AG08396 (cell line): ENCODE data around the gene NRG3.

Experiments
- DNase-seq: peaks from one replicate; pipeline ENCODE4 v3.0.0; 2012; ENCODE audit warnings: low spot score, mixed read lengths

NRG3 gene

DNA sequence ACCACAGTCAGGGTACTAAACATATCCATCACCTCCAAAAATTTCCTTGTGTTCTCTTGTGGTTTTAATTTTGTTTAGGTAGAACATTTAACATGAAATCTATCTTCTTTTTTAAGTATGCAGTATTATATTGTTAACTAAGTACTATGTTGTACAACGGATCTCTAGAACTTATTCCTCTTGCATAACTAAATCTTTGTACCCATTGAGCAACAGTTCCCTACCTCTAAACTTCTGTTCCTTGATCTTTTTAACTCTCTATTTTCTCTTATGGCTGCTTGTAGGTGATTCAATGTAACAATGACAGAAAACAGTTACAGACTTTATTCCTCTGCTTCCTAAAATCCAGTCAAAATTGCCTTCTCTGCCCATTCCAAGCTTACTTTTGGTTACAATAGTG, 9.9 kb downstream of the NRG3 start:
- no peak for DNase-seq

DNA sequence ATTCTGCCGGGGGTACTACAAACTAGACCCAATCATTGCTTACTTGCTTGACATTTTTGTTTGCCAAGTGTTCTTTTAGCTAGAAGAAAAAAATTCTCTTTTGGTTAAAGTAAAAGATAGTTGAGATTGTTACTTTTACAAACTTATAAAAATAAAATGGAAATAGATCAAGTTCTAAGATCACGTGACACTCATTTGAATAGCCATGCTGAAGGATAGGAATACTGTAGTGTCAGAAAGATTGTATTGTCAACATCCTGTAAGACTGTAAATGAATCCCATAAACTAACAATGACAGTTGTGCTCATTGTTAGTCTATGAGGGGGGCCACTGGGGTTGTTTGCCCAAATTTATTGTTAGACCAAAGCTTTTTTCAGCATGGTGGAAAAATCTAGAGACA, 10.5 kb downstream of the NRG3 start:
- DNase-seq = no peak

DNA sequence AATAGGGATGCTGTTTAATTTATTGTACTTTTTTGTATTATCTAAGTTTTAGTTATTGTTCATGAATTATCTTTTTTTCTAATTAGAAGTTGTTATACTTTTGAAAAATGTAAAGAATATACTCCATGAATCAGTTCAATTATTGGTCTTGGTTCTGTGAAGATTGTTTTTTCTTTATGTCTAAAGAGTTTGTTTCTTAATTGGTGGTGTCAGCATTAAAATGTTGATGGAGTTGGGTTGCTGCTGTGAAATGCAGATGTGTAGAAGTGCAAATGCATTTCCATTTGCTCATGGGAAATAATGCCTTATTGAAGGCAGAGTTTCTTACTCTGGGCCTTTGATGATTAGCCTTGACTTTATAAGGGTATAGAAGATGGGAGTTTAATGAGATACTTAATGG, 11.9 kb downstream of the NRG3 start:
- DNase-seq = no peak

DNA sequence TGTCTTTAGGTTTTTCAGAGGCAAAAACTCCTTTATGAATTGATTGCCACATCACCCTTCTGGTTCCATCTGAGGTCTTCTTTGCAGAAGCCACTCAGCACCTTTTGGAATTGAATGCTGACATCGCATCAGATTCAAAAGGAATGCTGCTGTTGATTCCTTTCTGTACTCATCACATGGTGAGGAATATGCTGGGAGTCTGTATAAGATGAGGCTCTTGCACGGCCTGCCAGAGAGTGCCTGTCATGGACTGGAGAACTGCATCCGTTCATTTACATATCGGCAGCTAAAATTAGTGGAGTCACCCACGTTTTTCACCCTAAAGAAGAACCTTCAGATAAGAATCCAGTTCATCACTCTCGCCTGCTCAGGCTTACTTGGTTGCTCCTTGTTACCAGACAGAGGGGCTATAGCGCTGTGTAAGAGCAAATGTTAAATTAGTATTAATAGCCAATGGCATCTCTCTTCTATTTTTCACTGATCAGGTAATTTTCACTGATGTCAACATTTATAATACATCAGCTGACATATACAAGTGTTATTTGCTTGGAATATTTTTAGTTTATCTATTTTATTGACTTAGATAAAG, 14.3 kb downstream of the NRG3 start:
- DNase-seq = no peak

DNA sequence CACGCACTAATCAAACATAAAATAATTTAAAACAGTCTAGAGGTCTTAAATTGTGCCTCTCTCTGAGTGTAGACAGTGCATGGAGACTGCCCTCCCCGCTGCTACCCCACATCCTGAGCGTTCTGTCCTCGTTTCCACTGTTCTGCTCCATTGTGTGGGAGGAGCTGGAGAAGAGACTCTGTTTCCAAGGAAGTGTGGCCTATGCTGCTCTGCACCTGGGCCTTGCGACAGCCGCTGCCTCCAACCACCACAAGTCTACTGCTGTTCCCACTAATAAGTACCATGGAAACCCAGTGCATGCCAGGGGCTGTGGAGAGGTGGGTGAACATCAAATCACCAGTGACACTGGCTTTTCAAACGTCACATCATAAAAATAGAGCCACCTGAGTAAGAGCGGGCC, 19.6 kb downstream of the NRG3 start:
- DNase-seq = no peak

DNA sequence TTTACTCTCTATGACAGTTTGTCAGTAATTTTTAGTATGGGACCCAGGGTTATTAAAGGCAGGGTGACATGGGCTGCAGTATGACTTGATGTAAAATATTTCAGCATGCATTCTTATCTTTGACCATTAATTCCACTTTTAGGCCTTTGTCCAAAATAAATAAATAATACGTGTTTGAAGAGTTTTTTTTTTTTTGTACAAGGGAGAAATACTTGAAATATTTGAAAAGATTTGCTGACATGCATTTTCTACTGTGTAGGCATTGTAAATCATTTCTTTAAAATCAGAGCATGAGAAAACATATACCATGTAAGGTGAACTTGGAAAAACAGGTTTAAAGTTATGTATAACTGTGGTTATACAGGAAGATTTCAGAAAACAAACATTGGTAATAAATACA, 23.5 kb downstream of the NRG3 start:
- no peak for DNase-seq

DNA sequence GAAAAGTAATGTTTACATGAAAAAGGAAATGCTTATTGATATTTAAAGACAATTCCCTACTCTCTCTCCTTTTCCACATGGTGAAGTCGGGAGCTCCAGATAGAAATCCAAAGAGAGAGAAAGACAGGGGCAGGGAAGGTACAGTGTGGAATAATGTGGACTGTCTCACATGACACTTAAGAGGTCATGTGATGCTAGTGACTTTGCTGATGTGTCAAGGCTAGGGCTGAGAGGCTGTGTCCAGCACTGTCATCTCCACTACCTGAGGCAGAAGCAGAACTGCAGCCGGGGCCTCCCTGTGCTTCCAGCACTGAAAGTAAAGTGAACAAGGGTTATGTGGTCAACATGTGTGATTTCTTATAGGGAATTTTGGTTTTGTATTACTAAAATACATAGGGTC, 26.0 kb downstream of the NRG3 start:
- no peak for DNase-seq

DNA sequence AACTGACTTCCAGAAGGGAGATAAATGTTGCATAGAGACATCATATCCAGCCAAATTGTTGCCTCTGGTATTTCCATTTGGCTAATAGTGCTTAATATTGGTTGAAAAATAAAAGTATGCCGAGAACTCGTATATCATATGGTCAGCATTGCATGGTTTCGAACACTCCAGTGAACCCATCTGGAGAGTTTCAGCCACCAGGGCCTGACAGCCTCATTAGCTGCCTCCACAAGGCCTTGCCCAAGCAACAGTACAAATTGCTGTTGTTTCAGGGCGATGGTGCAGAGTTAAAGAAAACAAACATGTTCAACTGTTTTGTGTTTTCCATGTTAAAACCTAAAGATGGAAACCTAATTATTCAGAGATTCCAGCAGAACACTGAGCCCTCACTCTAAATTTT, 28.5 kb downstream of the NRG3 start:
- DNase-seq = no peak

DNA sequence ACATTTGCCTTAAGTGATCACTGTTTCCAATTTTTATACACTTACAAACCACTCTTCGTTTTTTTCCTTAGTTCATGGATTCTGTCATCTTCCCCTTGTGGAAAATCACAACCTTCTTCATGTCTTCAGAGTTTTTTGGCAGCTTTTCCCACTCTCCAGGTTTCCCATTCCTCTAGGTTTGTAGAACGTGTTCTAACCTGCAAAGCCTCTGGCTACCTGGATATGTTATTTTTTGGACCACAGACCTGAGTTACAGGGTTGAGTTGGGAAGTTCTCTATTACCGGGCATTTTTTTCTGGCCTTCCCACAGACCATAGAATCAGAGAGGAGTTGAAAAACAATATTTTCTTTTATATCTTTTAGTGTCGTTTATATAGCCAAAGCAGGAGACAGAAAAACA, 30.2 kb downstream of the NRG3 start:
- no peak for DNase-seq

DNA sequence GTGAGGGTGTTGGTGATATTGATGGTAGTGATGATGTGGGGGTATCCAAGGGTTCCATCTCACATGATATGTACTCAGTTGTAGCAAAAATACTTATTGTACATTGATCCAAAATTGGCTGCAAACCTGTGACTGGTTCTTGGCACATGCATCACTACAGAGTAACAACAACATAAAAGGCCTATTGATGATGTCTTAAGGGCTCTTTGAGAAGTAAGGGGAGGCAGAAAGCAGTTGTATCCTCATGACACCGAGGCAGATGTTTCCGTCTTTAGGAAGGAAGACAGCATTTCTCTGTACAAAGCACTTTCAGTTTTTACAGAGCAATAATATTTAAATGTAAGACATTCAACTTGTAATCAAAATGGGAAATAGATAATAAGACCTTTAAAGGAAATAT, 34.5 kb downstream of the NRG3 start:
- no peak for DNase-seq

DNA sequence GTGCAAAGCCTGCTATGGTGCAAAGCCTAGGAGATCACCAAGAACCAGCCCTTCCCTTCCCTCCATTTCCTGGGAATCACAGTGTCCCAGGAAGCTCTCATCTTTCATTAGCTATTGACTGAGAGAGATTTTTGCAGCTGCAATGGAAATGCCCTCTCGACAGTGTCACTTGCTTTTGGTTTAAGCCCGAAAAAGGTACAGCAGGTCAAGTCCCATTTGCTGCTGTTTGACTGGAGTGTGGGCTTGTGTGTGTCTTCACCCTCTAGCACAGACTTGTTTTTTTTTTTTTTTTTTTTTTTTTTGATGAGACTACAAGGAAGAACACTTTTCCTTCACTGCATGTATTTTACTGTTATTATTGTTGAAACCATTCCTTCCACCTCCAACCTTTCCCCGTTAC, 36.3 kb downstream of the NRG3 start:
- no peak for DNase-seq

DNA sequence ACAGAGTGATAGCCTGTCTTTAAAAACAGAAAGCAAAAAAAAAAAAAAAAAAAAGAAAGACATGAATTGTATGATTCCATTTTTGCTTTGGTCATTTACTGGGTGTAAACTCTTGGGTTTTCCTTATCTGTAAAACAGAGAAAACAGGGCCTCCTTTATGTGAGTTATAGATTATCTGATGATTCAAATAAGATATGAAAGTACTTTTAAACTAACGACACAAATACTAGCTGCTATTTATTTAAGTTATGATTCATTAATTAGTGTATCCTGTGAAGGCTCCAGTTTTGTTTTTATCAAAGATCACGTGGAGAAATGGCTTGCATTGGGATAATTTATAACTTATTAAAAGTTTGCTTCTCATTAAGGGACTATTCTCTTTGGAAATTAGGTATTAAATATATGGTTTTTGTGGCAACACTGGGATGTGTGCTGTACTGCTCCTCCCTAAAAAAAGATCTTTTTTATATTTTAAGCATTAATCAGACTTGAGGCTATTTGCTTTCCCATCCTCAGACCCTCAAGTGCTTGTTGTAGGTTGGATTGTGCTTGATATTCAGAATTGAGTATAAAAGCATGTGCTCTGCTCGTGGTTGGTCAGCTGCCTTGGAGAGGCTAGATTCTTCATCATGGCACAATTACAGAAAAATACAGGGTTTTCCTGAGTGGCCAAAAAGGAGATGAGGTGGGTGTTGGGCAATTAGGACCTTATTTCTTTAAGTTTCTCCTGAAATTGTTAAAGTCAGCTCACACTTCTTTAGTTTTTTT, 39.9 kb downstream of the NRG3 start:
- DNase-seq = no peak

DNA sequence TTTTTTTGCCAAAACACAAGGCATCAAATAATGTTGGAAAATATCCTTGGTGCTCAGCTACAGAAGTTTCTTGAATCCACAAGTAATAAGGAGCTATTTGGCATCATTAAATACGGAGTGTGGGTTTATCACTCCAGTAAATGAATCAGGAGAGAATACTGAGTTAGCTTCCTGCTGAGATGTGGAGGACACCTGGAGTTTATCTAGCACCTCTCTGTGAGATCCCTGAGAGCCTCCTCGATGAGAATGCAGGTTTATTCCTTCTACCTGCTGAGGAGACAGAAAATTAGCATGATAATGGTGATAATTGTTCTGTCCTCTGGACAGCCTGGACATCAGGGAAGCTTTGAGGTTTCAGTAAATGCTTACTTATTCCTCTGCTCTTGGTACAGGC, 40.5 kb downstream of the NRG3 start:
- no peak for DNase-seq

DNA sequence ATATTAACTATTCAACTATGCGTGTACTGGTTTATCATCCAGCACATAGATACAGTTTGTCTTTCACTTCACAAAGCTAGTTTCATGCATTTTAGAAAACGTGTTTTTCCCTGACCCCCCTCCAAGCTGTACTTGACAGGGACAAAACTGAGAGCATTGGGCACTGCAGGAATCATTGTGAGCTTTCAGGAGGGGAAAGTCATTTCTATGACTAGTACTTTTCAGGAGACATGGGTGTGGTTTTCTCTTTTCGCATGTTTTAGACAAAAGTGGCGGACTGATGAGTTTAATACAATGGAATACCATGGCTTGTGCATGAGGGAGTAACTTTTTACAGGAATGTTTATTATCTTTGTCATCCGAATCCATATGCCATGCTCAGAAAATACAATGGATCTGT, 42.7 kb downstream of the NRG3 start:
- no peak for DNase-seq

DNA sequence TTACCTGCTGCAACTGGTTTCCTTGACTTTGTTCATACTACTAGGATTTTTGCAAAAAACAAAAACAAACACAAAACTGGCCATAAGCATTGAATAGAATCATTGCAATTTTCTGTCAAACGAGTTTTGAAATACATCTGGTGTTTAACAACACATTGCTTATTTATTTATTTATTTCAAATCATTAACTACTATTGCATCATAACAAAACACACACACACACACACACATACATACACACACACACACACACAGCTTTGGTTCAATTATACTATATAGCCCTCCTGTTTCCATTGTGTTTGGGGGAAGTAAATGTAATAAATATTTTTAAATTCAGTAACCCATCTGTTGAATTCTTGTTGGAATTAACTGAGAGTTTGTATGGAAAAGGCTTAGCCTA, 43.8 kb downstream of the NRG3 start:
- DNase-seq = no peak

DNA sequence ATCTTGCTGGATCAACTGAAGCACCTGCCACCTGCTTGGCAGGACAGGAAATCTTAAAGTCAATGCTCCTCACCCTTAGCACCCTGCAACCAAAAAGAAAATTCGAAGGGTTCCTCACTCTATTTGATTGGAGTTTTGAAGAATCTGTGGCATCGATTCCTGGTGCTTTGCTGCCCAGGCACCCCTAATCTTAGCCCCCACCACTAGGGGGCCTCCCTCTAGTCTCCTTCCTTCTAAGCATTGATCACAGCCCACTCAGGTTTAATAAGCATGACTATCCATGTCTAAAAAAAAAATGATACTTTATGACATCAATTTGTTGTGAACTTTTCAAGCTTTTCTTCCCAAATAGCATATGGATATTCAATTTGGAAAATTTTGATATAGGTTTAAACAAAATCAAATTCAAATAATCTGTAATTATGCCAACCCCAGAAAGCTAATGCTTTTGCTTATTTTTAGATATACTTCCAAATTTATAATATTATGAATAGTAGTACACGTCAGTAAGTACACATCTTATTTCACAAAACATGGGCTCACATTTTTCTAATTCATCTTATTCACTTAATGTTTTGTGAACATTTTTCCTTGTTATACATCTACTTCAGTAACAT, 45.3 kb downstream of the NRG3 start:
- DNase-seq = no peak

DNA sequence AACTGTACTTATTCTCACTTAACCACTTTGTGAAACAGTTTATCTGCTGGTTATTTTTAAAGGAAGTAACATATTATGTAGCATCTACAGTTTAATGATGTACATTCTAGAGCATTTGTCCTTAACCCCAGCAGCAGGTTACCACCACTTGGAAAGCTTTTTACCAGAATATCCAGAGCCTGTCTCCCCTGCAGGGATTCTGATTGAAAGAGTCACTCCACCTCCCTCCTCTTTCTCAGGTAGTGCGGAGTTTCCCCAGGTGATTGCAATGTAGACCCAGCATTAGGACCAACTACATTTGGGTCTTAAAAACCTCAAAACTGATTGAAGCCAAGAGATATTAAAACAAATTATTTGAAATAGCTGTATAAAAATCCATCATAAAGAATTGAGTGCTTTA, 53.1 kb downstream of the NRG3 start:
- no peak for DNase-seq

DNA sequence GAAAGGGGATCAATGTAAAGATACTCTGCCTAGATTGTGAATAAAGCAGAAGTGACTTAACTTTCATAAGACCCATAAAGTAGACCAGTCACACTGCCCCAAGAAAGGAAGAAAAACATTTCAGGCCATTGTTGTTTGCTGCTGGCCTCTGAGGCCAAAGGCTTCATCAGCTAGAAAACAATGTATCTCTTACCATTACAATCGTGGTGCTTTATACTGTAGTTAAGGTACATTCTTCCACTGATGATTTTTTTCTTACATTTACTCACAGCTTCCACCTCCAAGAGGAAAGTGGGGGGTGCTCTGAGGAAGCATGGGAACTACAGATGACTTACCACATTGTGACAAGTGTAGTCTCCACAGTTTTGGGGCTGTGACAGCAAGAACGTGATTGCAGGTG, 68.6 kb downstream of the NRG3 start:
- DNase-seq = no peak

DNA sequence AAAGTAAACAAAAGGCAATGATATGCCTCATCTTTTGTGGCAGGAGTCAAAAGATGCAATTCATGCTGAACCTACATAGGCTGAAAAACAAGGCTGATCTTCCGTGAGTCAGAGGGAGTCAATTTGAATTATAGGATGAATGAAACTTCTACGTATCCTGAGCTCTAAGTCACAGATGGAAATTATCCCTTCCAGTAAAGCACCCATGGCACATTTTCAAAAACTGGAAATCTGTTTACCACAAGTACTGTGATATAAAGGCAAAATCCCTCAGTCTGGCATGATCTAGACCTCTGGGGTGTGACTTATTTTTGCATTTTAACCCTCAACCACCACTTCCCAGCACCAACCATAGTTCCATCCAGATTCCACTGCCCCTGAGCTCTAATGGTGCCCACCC, 69.6 kb downstream of the NRG3 start:
- no peak for DNase-seq

DNA sequence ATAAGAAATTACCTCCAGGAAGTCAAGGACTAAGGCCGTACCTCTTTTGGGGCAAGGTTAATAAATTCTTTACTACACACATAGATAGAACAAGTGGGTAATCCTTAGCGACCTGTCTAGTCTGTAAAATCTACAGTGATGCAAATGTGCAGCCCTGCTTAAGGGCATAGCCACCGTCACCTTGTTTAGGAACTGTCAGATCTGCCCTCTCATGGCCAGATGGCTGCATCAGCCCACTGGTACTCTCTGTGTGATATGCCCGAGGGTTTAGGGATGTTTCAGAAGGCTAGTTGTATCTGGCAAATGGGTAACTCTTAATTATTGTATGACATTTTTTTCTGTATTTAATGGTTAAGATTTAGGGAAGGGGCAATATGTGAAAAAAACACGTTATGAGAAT, 74.3 kb downstream of the NRG3 start:
- no peak for DNase-seq

DNA sequence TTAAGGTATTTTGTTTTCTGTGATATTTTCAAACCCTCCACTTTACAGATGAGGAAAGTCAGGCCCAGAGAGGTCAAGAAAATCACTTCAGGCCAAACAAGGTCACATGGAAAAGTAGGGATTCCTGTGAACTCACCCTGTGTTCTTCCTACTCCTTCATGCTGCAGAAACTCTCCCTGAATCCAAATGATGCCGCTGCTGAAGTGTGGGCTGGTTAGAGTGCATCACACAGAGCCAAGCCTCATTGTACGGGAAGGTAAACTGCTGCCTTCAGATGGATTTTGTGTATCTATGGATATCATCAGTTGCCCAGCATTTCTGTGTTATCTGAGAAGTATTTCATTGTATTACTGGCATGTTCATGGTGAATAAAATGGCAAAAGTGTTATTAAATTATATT, 75.4 kb downstream of the NRG3 start:
- no peak for DNase-seq

DNA sequence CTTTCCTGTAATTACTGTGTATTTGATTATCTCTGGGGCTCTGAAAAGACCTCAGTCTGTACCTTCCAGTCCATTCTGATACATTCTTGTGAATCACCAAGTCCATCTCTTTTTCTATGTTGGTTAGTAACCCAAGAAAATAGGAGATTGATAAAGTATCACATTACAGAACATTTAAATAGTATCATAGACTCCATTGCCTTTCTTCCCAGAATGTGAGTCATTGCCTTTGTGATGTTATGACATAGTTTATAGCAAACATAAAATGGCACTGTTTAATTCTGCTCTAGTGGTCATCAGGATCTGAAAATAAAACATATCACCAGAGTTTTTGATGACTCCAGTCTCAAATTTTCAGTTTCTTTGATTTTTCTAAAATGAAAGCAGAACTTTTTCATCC, 78.4 kb downstream of the NRG3 start:
- no peak for DNase-seq

DNA sequence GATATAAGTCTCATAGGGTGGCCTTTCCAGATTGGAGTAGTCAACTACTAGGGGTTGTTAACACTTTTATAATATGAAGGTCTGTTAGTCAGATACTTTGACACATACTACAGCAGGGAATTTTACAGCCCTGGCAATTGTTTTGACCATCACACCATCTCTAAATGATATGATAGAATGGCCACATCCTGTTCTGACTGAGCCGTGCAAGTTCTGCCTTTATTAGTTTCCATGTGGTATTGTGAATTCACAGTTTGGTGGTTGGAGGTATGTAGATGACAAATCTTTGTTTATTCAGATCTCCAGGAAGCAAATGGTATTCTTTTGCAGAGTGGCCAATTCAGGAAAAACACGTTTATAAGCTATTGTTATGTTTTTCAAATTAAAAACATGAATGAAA, 83.0 kb downstream of the NRG3 start:
- DNase-seq = no peak

DNA sequence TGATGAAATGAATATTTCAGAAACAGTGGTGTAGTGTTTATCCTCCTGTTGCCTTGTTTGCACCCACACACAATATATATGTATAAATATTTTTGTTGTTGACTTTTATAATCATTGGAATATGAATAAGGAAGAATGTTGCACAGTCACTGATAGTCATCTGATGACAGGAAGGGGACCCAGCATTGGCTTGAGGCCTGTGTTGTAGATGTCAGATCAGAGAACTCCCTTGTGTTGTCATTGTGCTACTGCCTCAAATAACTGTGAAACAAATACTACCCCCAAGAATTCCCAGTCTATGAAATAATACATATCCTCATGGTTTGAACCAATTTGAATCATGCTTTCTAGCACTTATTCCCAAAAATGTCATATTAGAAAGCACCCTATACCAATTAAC, 84.0 kb downstream of the NRG3 start:
- DNase-seq = no peak
